ENCODE results near the gene PLOD1. TPM values are rescaled to one million over a fixed set of nuclear protein-coding genes. Genes with fewer than 3 reads are reported as not detected.
"Not testable (repeated sequence)": the region's sequence is repeated elsewhere in the genome, so short reads cannot be mapped to it uniquely, and the experiment has no call there.

Gene PLOD1
- polyA plus RNA-seq, 1 donor (not counting 4 experiments of a cell fraction or from before 2014, with no cell fraction given): 63.6 TPM

- TF ChIP-seq EZH2 (IDR thresholded peaks at IDR 0.05; ENCODE audit: low read length) (no peak), CTCF (optimal IDR thresholded peaks at IDR 0.05 in 1 of 3, IDR thresholded peaks at IDR 0.05 in 1 of 3, conservative IDR thresholded peaks at IDR 0.05 in 1 of 3; ENCODE audit: extremely low read depth in 1 of 3, insufficient read depth in 2 of 3, low read length in 3 of 3) (no peak)
- H2AFZ ChIP-seq (ENCODE audit: control insufficient read depth, low read length): no peak overlapping the region
- DNase-seq (ENCODE audit: low read depth, low spot score) (no peak), FAIRE-seq (no peak)
- H3K27me3 ChIP-seq (ENCODE audit: control insufficient read depth, extremely low read depth, insufficient read depth, low read length): no peaks in the 10 kb centered on the region
- H3K79me2 ChIP-seq (ENCODE audit: control insufficient read depth, insufficient read depth, low read length): peaks cover 11% of the 10 kb centered on the region
- H4K20me1 ChIP-seq (ENCODE audit: control insufficient read depth, extremely low read depth, insufficient read depth, low read length): no peaks in the 10 kb centered on the region
- no peak overlapping the region for H3K4me2 ChIP-seq (ENCODE audit: control insufficient read depth, extremely low read depth, insufficient read depth, low read depth, low read length)
- peaks cover 26% of the 10 kb centered on the region for H3K4me1 ChIP-seq (ENCODE audit: control insufficient read depth, extremely low read depth, insufficient read depth, low read length)
- no peak overlapping the region for H3K4me3 ChIP-seq (ENCODE audit: control insufficient read depth in 2 of 3, extremely low read depth in 1 of 3, insufficient read depth in 2 of 3, low read depth in 1 of 3, low read length in 3 of 3)
- no peak overlapping the region for H3K27ac ChIP-seq (ENCODE audit: control insufficient read depth, insufficient read depth, low read length)
- no peaks in the 10 kb centered on the region for H3K9me3 ChIP-seq (ENCODE audit: control insufficient read depth, low read depth, low read length)
- H3K9me1 ChIP-seq (ENCODE audit: control insufficient read depth, extremely low read depth, insufficient read depth, low read length): no peaks in the 10 kb centered on the region
- dilution Hi-C loops (cut with MboI; ENCODE audit: extremely low pct_ligation_motif_present, low sequenced_read_pairs): no loop called here
- no peaks in the 10 kb centered on the region for H3K36me3 ChIP-seq (ENCODE audit: control insufficient read depth in 2 of 2, extremely low read depth in 1 of 2, insufficient read depth in 2 of 2, low read length in 2 of 2)
- no peak overlapping the region for H3K9ac ChIP-seq (ENCODE audit: control insufficient read depth, extremely low read depth, insufficient read depth, low read length)
Observed at GRCh38 chr1:11931845-11932244, 2.7 kb upstream of the PLOD1 start.

GRCh38 chr1:11935057-11935412 lies 518 bp downstream of the PLOD1 start:
- Histone ChIP-seq H3K36me3 (ENCODE audit: control insufficient read depth in 2 of 2, extremely low read depth in 1 of 2, insufficient read depth in 2 of 2, low read length in 2 of 2) (peaks cover 0 to 5% of the 10 kb centered on the region in 2 experiments), H3K79me2 (ENCODE audit: control insufficient read depth, insufficient read depth, low read length) (peaks cover 11% of the 10 kb centered on the region), H3K9me3 (ENCODE audit: control insufficient read depth, low read depth, low read length) (no peaks in the 10 kb centered on the region), H3K4me2 (ENCODE audit: control insufficient read depth, extremely low read depth, insufficient read depth, low read depth, low read length) (peak overlapping the region; percentile 85), H4K20me1 (ENCODE audit: control insufficient read depth, extremely low read depth, insufficient read depth, low read length) (no peaks in the 10 kb centered on the region), H3K27ac (ENCODE audit: control insufficient read depth, insufficient read depth, low read length) (peak overlapping the region; percentile 48), H3K4me3 (ENCODE audit: control insufficient read depth in 2 of 3, extremely low read depth in 1 of 3, insufficient read depth in 2 of 3, low read depth in 1 of 3, low read length in 3 of 3) (peak overlapping the region; percentile 76 to 86 (median 78)), H3K9me1 (ENCODE audit: control insufficient read depth, extremely low read depth, insufficient read depth, low read length) (no peaks in the 10 kb centered on the region), H2AFZ (ENCODE audit: control insufficient read depth, low read length) (peak overlapping the region; percentile 73), H3K4me1 (ENCODE audit: control insufficient read depth, extremely low read depth, insufficient read depth, low read length) (peaks cover 16% of the 10 kb centered on the region), H3K9ac (ENCODE audit: control insufficient read depth, extremely low read depth, insufficient read depth, low read length) (peak overlapping the region; percentile 68), H3K27me3 (ENCODE audit: control insufficient read depth, extremely low read depth, insufficient read depth, low read length) (no peaks in the 10 kb centered on the region)
- FAIRE-seq (no peak), DNase-seq (ENCODE audit: low read depth, low spot score) (no peak)
- TF ChIP-seq CTCF (optimal IDR thresholded peaks at IDR 0.05 in 1 of 3, IDR thresholded peaks at IDR 0.05 in 1 of 3, conservative IDR thresholded peaks at IDR 0.05 in 1 of 3; ENCODE audit: extremely low read depth in 1 of 3, insufficient read depth in 2 of 3, low read length in 3 of 3): no peak
- no peak for TF ChIP-seq EZH2 (IDR thresholded peaks at IDR 0.05; ENCODE audit: low read length)
- dilution Hi-C loops (cut with MboI; ENCODE audit: extremely low pct_ligation_motif_present, low sequenced_read_pairs): no loop called here

- H3K4me2 ChIP-seq (ENCODE audit: control insufficient read depth, extremely low read depth, insufficient read depth, low read depth, low read length); H2AFZ ChIP-seq (ENCODE audit: control insufficient read depth, low read length); H3K9me1 ChIP-seq (ENCODE audit: control insufficient read depth, extremely low read depth, insufficient read depth, low read length); dilution Hi-C loops (cut with MboI; ENCODE audit: extremely low pct_ligation_motif_present, low sequenced_read_pairs); DNase-seq (ENCODE audit: low read depth, low spot score); H3K36me3 ChIP-seq (ENCODE audit: control insufficient read depth in 2 of 2, extremely low read depth in 1 of 2, insufficient read depth in 2 of 2, low read length in 2 of 2); H3K27me3 ChIP-seq (ENCODE audit: control insufficient read depth, extremely low read depth, insufficient read depth, low read length); FAIRE-seq; H3K27ac ChIP-seq (ENCODE audit: control insufficient read depth, insufficient read depth, low read length); H3K9me3 ChIP-seq (ENCODE audit: control insufficient read depth, low read depth, low read length); H3K9ac ChIP-seq (ENCODE audit: control insufficient read depth, extremely low read depth, insufficient read depth, low read length); H3K4me3 ChIP-seq (ENCODE audit: control insufficient read depth in 2 of 3, extremely low read depth in 1 of 3, insufficient read depth in 2 of 3, low read depth in 1 of 3, low read length in 3 of 3); H4K20me1 ChIP-seq (ENCODE audit: control insufficient read depth, extremely low read depth, insufficient read depth, low read length): not testable (repeated sequence)
- Histone ChIP-seq H3K79me2 (ENCODE audit: control insufficient read depth, insufficient read depth, low read length) (peaks cover 11% of the 10 kb centered on the region), H3K4me1 (ENCODE audit: control insufficient read depth, extremely low read depth, insufficient read depth, low read length) (peaks cover 11% of the 10 kb centered on the region)
Observed at GRCh38 chr1:11935733-11936132, 1.2 kb downstream of the PLOD1 start.
